Measurements from ENCODE around the gene INTS7.

DNA sequence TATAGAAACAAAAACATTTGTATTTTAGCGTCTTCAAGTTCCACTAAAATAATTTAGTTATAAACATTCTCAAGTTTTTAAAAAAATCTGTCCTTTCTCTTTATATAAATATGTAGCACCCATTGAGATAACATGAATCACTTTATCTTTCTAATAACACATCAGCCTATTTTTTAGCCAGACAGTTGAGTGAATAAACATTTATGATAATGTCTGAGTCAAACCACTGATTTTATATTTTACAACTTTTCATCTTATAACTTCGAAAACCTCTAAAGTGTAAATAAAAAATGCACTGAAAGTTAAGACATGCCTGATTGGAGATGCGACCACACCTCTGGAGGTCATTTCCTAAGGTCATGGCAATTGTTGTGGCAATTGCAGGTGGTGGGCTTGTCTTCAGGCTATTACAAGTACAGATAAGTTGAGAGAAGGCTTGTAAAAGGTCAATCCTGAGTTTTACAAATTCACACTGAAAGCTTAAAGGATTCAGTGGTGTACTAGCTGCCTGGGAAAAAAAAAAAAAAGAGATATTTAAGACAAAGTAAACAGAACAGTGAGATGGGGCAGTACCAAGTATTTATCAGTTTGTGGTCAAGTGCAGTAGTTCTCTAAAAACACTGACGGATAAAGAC is 67.0 kb downstream of the INTS7 start:
- TF ChIP-seq, protein P1, sequence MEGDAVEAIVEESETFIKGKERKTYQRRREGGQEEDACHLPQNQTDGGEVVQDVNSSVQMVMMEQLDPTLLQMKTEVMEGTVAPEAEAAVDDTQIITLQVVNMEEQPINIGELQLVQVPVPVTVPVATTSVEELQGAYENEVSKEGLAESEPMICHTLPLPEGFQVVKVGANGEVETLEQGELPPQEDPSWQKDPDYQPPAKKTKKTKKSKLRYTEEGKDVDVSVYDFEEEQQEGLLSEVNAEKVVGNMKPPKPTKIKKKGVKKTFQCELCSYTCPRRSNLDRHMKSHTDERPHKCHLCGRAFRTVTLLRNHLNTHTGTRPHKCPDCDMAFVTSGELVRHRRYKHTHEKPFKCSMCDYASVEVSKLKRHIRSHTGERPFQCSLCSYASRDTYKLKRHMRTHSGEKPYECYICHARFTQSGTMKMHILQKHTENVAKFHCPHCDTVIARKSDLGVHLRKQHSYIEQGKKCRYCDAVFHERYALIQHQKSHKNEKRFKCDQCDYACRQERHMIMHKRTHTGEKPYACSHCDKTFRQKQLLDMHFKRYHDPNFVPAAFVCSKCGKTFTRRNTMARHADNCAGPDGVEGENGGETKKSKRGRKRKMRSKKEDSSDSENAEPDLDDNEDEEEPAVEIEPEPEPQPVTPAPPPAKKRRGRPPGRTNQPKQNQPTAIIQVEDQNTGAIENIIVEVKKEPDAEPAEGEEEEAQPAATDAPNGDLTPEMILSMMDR (IDR thresholded peaks at IDR 0.05; ENCODE audit: poor library complexity) = no peak
- TF ChIP-seq EZH2 (IDR thresholded peaks at IDR 0.05; ENCODE audit: borderline replicate concordance) = no peak
